ENCODE data around the gene PAM. TPM values are rescaled to one million over a fixed set of nuclear protein-coding genes. Genes with fewer than 3 reads are reported as not detected.

The PAM gene
- total RNA-seq, 6 experiments from 2014 or later, result 164 to 266 (median 182) TPM

- TF ChIP-seq CTCF (IDR thresholded peaks at IDR 0.05), result no peak
- H3K4me1 Mint-ChIP-seq (ENCODE audit: low read depth), result peaks cover 36% of the 10 kb centered on the region
- H3K36me3 Mint-ChIP-seq (ENCODE audit: low read depth), result peaks cover 19% of the 10 kb centered on the region
- H3K4me3 Mint-ChIP-seq, result no peak overlapping the region
- peaks cover 1% of the 10 kb centered on the region; the same call in 1 of the 2 replicates for H3K27me3 Mint-ChIP-seq (ENCODE audit: insufficient read depth)
- DNase-seq, result no peak
- H3K9me3 Mint-ChIP-seq, result no peaks in the 10 kb centered on the region
- no peak overlapping the region for H3K27ac Mint-ChIP-seq
Observed at GRCh38 chr5:102961671-102962070, 206.6 kb downstream of the PAM start.

- no peak overlapping the region for H3K27ac Mint-ChIP-seq
- H3K27me3 Mint-ChIP-seq (ENCODE audit: insufficient read depth), result peaks cover 3% of the 10 kb centered on the region; the same call in 1 of the 2 replicates
- H3K9me3 Mint-ChIP-seq, result no peaks in the 10 kb centered on the region
- no peak for DNase-seq
- no peak for TF ChIP-seq CTCF (IDR thresholded peaks at IDR 0.05)
- no peak overlapping the region for H3K4me3 Mint-ChIP-seq
- peaks cover 17% of the 10 kb centered on the region for H3K4me1 Mint-ChIP-seq (ENCODE audit: low read depth)
- peaks cover 10% of the 10 kb centered on the region for H3K36me3 Mint-ChIP-seq (ENCODE audit: low read depth)
Observed at GRCh38 chr5:102965653-102966052, 210.5 kb downstream of the PAM start.

- Mint-ChIP-seq H3K36me3 (ENCODE audit: low read depth) (peaks cover 14% of the 10 kb centered on the region), H3K27ac (peak overlapping the region; percentile 29), H3K9me3 (no peaks in the 10 kb centered on the region), H3K4me1 (ENCODE audit: low read depth) (peaks cover 44% of the 10 kb centered on the region), H3K4me3 (no peak overlapping the region), H3K27me3 (ENCODE audit: insufficient read depth) (peaks cover 3% of the 10 kb centered on the region; the same call in 1 of the 2 replicates)
- TF ChIP-seq CTCF (IDR thresholded peaks at IDR 0.05), result no peak
- no peak for DNase-seq
Observed at GRCh38 chr5:102969641-102970040, 214.5 kb downstream of the PAM start.

- peak overlapping the region; percentile 38 for H3K27ac Mint-ChIP-seq
- H3K4me3 Mint-ChIP-seq, result no peak overlapping the region
- no peaks in the 10 kb centered on the region for H3K9me3 Mint-ChIP-seq
- peaks cover 14% of the 10 kb centered on the region for H3K36me3 Mint-ChIP-seq (ENCODE audit: low read depth)
- peak; percentile 66 for DNase-seq
- peaks cover 2% of the 10 kb centered on the region; the same call in 1 of the 2 replicates for H3K27me3 Mint-ChIP-seq (ENCODE audit: insufficient read depth)
- H3K4me1 Mint-ChIP-seq (ENCODE audit: low read depth), result peaks cover 62% of the 10 kb centered on the region
- peak; percentile 76 for TF ChIP-seq CTCF (IDR thresholded peaks at IDR 0.05)
Observed at GRCh38 chr5:102971676-102972293, 216.7 kb downstream of the PAM start.

- Mint-ChIP-seq H3K27ac (no peak overlapping the region), H3K36me3 (ENCODE audit: low read depth) (peaks cover 7% of the 10 kb centered on the region), H3K4me3 (no peak overlapping the region), H3K4me1 (ENCODE audit: low read depth) (peaks cover 60% of the 10 kb centered on the region), H3K9me3 (no peaks in the 10 kb centered on the region), H3K27me3 (ENCODE audit: insufficient read depth) (peaks cover 2% of the 10 kb centered on the region; the same call in 1 of the 2 replicates)
- DNase-seq, result no peak
- TF ChIP-seq CTCF (IDR thresholded peaks at IDR 0.05), result no peak
Observed at GRCh38 chr5:102974177-102974576, 219.1 kb downstream of the PAM start.
